ENCODE data around the gene PTPRG. TPM values are rescaled to one million over a fixed set of nuclear protein-coding genes. Genes with fewer than 3 reads are reported as not detected.

The PTPRG gene
- total RNA-seq, 2 experiments from 2014 or later = 0.03 to 0.05 TPM

DNA sequence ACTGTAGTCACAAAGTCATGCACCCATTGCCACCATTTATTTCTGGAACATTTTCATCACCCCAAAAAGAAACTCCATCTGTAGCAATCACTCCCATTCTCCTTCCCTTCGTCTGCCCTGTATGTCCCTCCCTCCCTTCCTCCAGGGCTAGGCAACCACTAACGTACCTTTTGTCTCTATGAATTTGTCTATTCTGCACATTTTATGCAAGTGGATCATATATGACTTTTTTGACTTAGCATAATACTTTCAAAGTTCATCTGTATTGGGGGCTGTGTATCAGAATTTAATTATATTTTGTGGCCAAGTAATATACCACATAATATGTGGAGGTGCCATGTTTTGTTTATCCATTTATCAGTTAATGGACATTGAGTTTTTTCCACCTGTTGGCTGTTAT lies 610.4 kb downstream of the PTPRG start:
- Mint-ChIP-seq H3K27ac (no peak overlapping the region), H3K27me3 (peaks cover 17% of the 10 kb centered on the region), H3K36me3 (ENCODE audit: low read depth) (no peaks in the 10 kb centered on the region), H3K9me3 (peaks cover 2% of the 10 kb centered on the region), H3K4me3 (no peak overlapping the region), H3K4me1 (ENCODE audit: low read depth) (no peaks in the 10 kb centered on the region)
- intact Hi-C loops (cut with DNase I, micrococcal nuclease) = no loop called here
- POLR2A ChIA-PET = no interaction called here
- TF ChIP-seq, protein P1, sequence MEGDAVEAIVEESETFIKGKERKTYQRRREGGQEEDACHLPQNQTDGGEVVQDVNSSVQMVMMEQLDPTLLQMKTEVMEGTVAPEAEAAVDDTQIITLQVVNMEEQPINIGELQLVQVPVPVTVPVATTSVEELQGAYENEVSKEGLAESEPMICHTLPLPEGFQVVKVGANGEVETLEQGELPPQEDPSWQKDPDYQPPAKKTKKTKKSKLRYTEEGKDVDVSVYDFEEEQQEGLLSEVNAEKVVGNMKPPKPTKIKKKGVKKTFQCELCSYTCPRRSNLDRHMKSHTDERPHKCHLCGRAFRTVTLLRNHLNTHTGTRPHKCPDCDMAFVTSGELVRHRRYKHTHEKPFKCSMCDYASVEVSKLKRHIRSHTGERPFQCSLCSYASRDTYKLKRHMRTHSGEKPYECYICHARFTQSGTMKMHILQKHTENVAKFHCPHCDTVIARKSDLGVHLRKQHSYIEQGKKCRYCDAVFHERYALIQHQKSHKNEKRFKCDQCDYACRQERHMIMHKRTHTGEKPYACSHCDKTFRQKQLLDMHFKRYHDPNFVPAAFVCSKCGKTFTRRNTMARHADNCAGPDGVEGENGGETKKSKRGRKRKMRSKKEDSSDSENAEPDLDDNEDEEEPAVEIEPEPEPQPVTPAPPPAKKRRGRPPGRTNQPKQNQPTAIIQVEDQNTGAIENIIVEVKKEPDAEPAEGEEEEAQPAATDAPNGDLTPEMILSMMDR (IDR thresholded peaks at IDR 0.05) = no peak
- CTCF ChIA-PET = no interaction called here
- DNase-seq = no peak
- no peak overlapping the region for H3K4me3 ChIP-seq (ENCODE audit: low read length)
- no peaks in the 10 kb centered on the region for H3K36me3 ChIP-seq (ENCODE audit: insufficient read depth, low read length)
- no peaks in the 10 kb centered on the region for H3K4me1 ChIP-seq (ENCODE audit: insufficient read depth, low read length)
- no peaks in the 10 kb centered on the region for H3K27me3 ChIP-seq (ENCODE audit: control insufficient read depth in 1 of 2, insufficient read depth in 2 of 2, low read length in 2 of 2)
- H3K9me3 ChIP-seq (ENCODE audit: control insufficient read depth in 1 of 2, insufficient read depth in 1 of 2, low read length in 2 of 2) = peaks cover 3 to 6% of the 10 kb centered on the region in 2 experiments
- no peak for ATAC-seq (ENCODE audit: poor library complexity)
- H3K27ac ChIP-seq (ENCODE audit: low read depth in 1 of 2, low read length in 2 of 2) = no peak overlapping the region

DNA sequence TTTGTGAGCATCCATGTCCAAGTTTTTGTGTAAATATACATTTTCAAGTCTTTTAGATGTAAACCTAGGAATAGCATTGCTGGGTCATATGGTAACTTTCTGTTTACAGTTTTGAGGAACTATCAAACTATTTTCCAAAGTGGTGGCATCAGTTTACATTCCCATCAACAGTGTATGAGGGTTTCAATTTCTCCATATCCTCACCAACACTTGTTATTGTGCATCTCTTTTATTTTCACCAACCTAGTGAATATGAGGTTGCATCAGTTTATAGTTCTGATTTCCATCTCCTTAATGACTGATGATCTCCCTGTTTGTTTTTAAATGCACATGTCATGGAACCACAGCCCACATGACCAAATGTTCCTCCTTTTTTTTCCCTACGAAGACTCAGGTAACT lies 610.8 kb downstream of the PTPRG start:
- TF ChIP-seq, protein P1 (IDR thresholded peaks at IDR 0.05) = no peak
- no peaks in the 10 kb centered on the region for H3K36me3 Mint-ChIP-seq (ENCODE audit: low read depth)
- H3K4me3 Mint-ChIP-seq = no peak overlapping the region
- no peaks in the 10 kb centered on the region for H3K36me3 ChIP-seq (ENCODE audit: insufficient read depth, low read length)
- no peak overlapping the region for H3K27ac Mint-ChIP-seq
- no peaks in the 10 kb centered on the region for H3K27me3 ChIP-seq (ENCODE audit: control insufficient read depth in 1 of 2, insufficient read depth in 2 of 2, low read length in 2 of 2)
- ATAC-seq (ENCODE audit: poor library complexity) (no peak), DNase-seq (no peak)
- H3K4me1 ChIP-seq (ENCODE audit: insufficient read depth, low read length) = no peaks in the 10 kb centered on the region
- peaks cover 2% of the 10 kb centered on the region for H3K9me3 Mint-ChIP-seq
- H3K27me3 Mint-ChIP-seq = peaks cover 17% of the 10 kb centered on the region
- H3K9me3 ChIP-seq (ENCODE audit: control insufficient read depth in 1 of 2, insufficient read depth in 1 of 2, low read length in 2 of 2) = peaks cover 3 to 6% of the 10 kb centered on the region in 2 experiments
- H3K4me3 ChIP-seq (ENCODE audit: low read length) = no peak overlapping the region
- CTCF ChIA-PET = no interaction called here
- POLR2A ChIA-PET = no interaction called here
- H3K27ac ChIP-seq (ENCODE audit: low read depth in 1 of 2, low read length in 2 of 2) = no peak overlapping the region
- H3K4me1 Mint-ChIP-seq (ENCODE audit: low read depth) = no peaks in the 10 kb centered on the region
- intact Hi-C loops (cut with DNase I, micrococcal nuclease) = no loop called here

DNA sequence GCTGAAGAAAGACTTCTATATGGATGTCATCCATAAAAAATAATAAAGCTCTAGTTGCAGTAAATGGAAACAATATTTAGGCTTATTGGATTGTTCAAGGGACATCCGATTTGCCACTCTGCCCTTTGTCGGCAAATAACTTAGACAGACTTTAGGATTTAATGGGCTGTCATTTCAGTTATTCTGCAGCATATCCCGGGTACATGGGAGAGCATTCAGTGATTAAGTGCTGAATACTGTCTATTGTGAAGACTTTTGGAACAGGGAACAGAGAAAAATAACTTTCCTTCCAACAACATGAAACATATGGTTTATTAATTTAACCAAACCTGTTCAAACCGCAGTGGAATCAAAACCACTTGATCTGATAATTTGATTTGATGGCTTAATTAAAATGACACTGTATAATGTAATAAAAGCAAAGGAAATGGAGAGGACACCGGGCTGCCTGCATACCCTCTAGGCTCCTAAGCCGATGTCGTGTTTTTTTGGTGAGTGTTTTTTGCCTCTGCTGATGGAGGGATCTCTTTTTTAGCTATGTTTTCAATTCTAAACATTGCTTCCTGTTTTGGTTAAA lies 612.7 kb downstream of the PTPRG start:
- TF ChIP-seq, protein P1 (IDR thresholded peaks at IDR 0.05) = no peak
- CTCF ChIA-PET = no interaction called here

More for the DNA sequence above, 612.7 kb downstream of the PTPRG start:
- Mint-ChIP-seq H3K9me3 (peaks cover 2% of the 10 kb centered on the region), H3K4me1 (ENCODE audit: low read depth) (no peaks in the 10 kb centered on the region), H3K4me3 (no peak overlapping the region), H3K27ac (no peak overlapping the region), H3K36me3 (ENCODE audit: low read depth) (no peaks in the 10 kb centered on the region), H3K27me3 (peaks cover 22% of the 10 kb centered on the region)
- no peaks in the 10 kb centered on the region for H3K27me3 ChIP-seq (ENCODE audit: control insufficient read depth in 1 of 2, insufficient read depth in 2 of 2, low read length in 2 of 2)
- POLR2A ChIA-PET = no interaction called here
- H3K9me3 ChIP-seq (ENCODE audit: control insufficient read depth in 1 of 2, insufficient read depth in 1 of 2, low read length in 2 of 2) = peaks cover 0 to 6% of the 10 kb centered on the region in 2 experiments
- no peaks in the 10 kb centered on the region for H3K36me3 ChIP-seq (ENCODE audit: insufficient read depth, low read length)
- ATAC-seq (ENCODE audit: poor library complexity) (no peak), DNase-seq (no peak)
- intact Hi-C loops (cut with DNase I, micrococcal nuclease) = no loop called here
- no peak overlapping the region for H3K27ac ChIP-seq (ENCODE audit: low read depth in 1 of 2, low read length in 2 of 2)
- H3K4me3 ChIP-seq (ENCODE audit: low read length) = no peak overlapping the region
- no peaks in the 10 kb centered on the region for H3K4me1 ChIP-seq (ENCODE audit: insufficient read depth, low read length)

Measured in CD4-positive, alpha-beta T cell (primary cell).